IPS DF 4.7 (cell line): Measurements from ENCODE around the gene DPP7.
"Not testable (repeated sequence)": the region's sequence is repeated elsewhere in the genome, so short reads cannot be mapped to it uniquely, and the experiment has no call there.

Experiments used
- DNase-seq: peaks from one replicate; pipeline ENCODE4 v3.0.0-alpha.2; 2013; ENCODE audit warnings: low spot score; ENCODE audit errors: extremely low read depth

Gene DPP7

GRCh38 chr9:137129456-137130175, 15.1 kb upstream of the DPP7 start:
- peak; percentile 41 for DNase-seq

GRCh38 chr9:137128862-137129455, 14.4 kb upstream of the DPP7 start:
- no peak for DNase-seq

GRCh38 chr9:137128158-137128861, 13.8 kb upstream of the DPP7 start:
- DNase-seq: no peak

- no peak for DNase-seq
Measured at GRCh38 chr9:137127301-137128157, 13.0 kb upstream of the DPP7 start.

- DNase-seq: no peak
Measured at GRCh38 chr9:137126786-137127185, 12.3 kb upstream of the DPP7 start.

GRCh38 chr9:137123952-137124462, 9.5 kb upstream of the DPP7 start:
- not testable (repeated sequence) for DNase-seq

- no peak for DNase-seq
Measured at GRCh38 chr9:137123468-137123837, 8.9 kb upstream of the DPP7 start.

GRCh38 chr9:137122796-137123467, 8.4 kb upstream of the DPP7 start:
- not testable (repeated sequence) for DNase-seq

- not testable (repeated sequence) for DNase-seq
Measured at GRCh38 chr9:137121927-137122795, 7.6 kb upstream of the DPP7 start.

GRCh38 chr9:137118092-137118603, 3.6 kb upstream of the DPP7 start:
- not testable (repeated sequence) for DNase-seq

GRCh38 chr9:137117269-137117731, 2.8 kb upstream of the DPP7 start:
- no peak for DNase-seq

GRCh38 chr9:137116728-137117127, 2.2 kb upstream of the DPP7 start:
- DNase-seq: no peak

GRCh38 chr9:137116027-137116507, 1.5 kb upstream of the DPP7 start:
- no peak for DNase-seq

- no peak for DNase-seq
Measured at GRCh38 chr9:137115394-137116026, 977 bp upstream of the DPP7 start.

- DNase-seq: no peak
Measured at GRCh38 chr9:137114220-137114612, 317 bp downstream of the DPP7 start.

GRCh38 chr9:137113385-137114159, 961 bp downstream of the DPP7 start:
- DNase-seq: no peak

GRCh38 chr9:137112564-137113384, 1.8 kb downstream of the DPP7 start:
- no peak for DNase-seq
